Caco-2 (cell line): Measurements from ENCODE around the gene AMPD2. TPM values are rescaled to one million over a fixed set of nuclear protein-coding genes. Genes with fewer than 3 reads are reported as not detected.
"Not testable (repeated sequence)": the region's sequence is repeated elsewhere in the genome, so short reads cannot be mapped to it uniquely, and the experiment has no call there.

ENCODE experiments used
- BruUV-seq: library from RNA; stranded (reverse); fragments of 400-500 nt; replicated peaks from 2 replicates; lab custom pipeline; 2021; lab: Mats Ljungman, UMichigan
- CTCF ChIA-PET: fragments of 300-600 bp; sonication (Branson Sonifier 250); formaldehyde crosslinking; loops from one replicate; lab custom pipeline; 2022; ENCODE audit warnings: antibody characterized with exemption; lab: Charles Lee
- POLR2A ChIA-PET: fragments of 300-600 bp; sonication (Branson Sonifier 250); formaldehyde crosslinking; loops from one replicate; lab custom pipeline; 2022; ENCODE audit warnings: antibody characterized with exemption; lab: Charles Lee
- DNase-seq, 2 experiments: peaks; one replicate each; pipeline versions ENCODE4 v3.0.0 to v3.0.0-alpha.2; 2020 to 2022
- H3K27me3 ChIP-seq: replicated peaks from 2 replicates; pipeline ENCODE4 v1.6.0; 2011; ENCODE audit warnings: low read length; ENCODE audit not compliant: control insufficient read depth, insufficient read depth
- H3K36me3 ChIP-seq: 2 replicates; pipeline ENCODE4 v1.5.1; 2011; ENCODE audit warnings: low read length; ENCODE audit not compliant: control insufficient read depth, insufficient read depth
- H3K4me1 ChIP-seq: fragments of 250-450 bp; sonication (Bioruptor Pico); 2 replicates; pipeline ENCODE4 v1.5.1; 2020; ENCODE audit warnings: mild to moderate bottlenecking
- H3K4me3 ChIP-seq: 2 replicates; pipeline ENCODE4 v1.5.1; 2011; ENCODE audit warnings: low read depth, mild to moderate bottlenecking, control low read depth, low read length
- H3K9me3 ChIP-seq: fragments of 250-450 bp; sonication (Bioruptor Pico); 2 replicates; pipeline ENCODE4 v1.5.1; 2020; ENCODE audit warnings: mild to moderate bottlenecking, moderate library complexity
- H3K27ac Mint-ChIP-seq: one replicate; pipeline ENCODE4 v1.8.0; 2022; ENCODE audit warnings: mixed read lengths; ENCODE audit not compliant: unreplicated experiment
- H3K27me3 Mint-ChIP-seq: one replicate; pipeline ENCODE4 v1.8.0; 2022; ENCODE audit warnings: mixed read lengths; ENCODE audit not compliant: insufficient read depth, unreplicated experiment
- H3K36me3 Mint-ChIP-seq: one replicate; pipeline ENCODE4 v1.8.0; 2022; ENCODE audit warnings: mild to moderate bottlenecking, mixed read lengths; ENCODE audit not compliant: insufficient read depth, unreplicated experiment
- H3K4me1 Mint-ChIP-seq: one replicate; pipeline ENCODE4 v1.8.0; 2022; ENCODE audit warnings: low read depth, mixed read lengths; ENCODE audit not compliant: unreplicated experiment
- H3K4me3 Mint-ChIP-seq: one replicate; pipeline ENCODE4 v1.8.0; 2022; ENCODE audit warnings: mild to moderate bottlenecking, moderate library complexity, mixed read lengths; ENCODE audit not compliant: unreplicated experiment
- H3K9me3 Mint-ChIP-seq: one replicate; pipeline ENCODE4 v1.8.0; 2022; ENCODE audit warnings: mixed read lengths; ENCODE audit not compliant: unreplicated experiment
- CTCF ChIP-seq, 2 experiments: fragments of 200-600 bp in 1 of 2; IDR thresholded peaks; 1 replicate in 1 of 2; 2 replicates in 1 of 2; pipeline versions ENCODE4 v1.5.1 to v1.8.0; 2011 to 2022; ENCODE audit warnings: antibody characterized with exemption in 1 of 2, control low read depth in 1 of 2, inconsistent platforms in 1 of 2, low read depth in 1 of 2, low read length in 1 of 2, mild to moderate bottlenecking in 1 of 2, moderate library complexity in 1 of 2; ENCODE audit not compliant: insufficient read depth in 1 of 2, severe bottlenecking in 1 of 2, unreplicated experiment in 1 of 2
- intact Hi-C: fragments of 100-400 bp; cut with micrococcal nuclease; formaldehyde crosslinking; loops from one replicate; pipeline ENCODE4 v1.10.0; 2022; ENCODE audit not compliant: unreplicated experiment
- total RNA-seq: library from RNA; stranded (reverse); gene quantifications from 2 replicates; pipeline ENCODE4 v1.2.3, GENCODE V29; 2022

Gene AMPD2
- total RNA-seq, 1 experiment from 2014 or later: 40.3 TPM

GRCh38 chr1:109671067-109671466 is 51.4 kb downstream of the AMPD2 start:
- ChIA-PET CTCF (interaction anchor here (1.0 kb wide), 1 partner anchor 47 kb away, joined by 3 read pairs; no protein-coding TSS in a partner anchor), POLR2A (no interaction called here)
- no peak for TF ChIP-seq CTCF (IDR thresholded peaks at IDR 0.05; ENCODE audit: insufficient read depth in 1 of 2, low read depth in 1 of 2, low read length in 1 of 2, severe bottlenecking in 1 of 2, unreplicated experiment in 1 of 2)
- Mint-ChIP-seq H3K27ac (no peak overlapping the region), H3K4me3 (no peak overlapping the region), H3K9me3 (no peaks in the 10 kb centered on the region), H3K36me3 (no peaks in the 10 kb centered on the region), H3K4me1 (no peaks in the 10 kb centered on the region), H3K27me3 (no peaks in the 10 kb centered on the region)
- Histone ChIP-seq H3K4me1 (no peaks in the 10 kb centered on the region), H3K27me3 (no peaks in the 10 kb centered on the region), H3K4me3 (no peak overlapping the region), H3K36me3 (no peaks in the 10 kb centered on the region), H3K9me3 (no peaks in the 10 kb centered on the region)
- BruUV-seq: no TSS peak
- DNase-seq: no peak
- intact Hi-C loops: no loop called here

GRCh38 chr1:109673861-109674260 is 54.2 kb downstream of the AMPD2 start:
- BruUV-seq, CTCF ChIA-PET, POLR2A ChIA-PET, DNase-seq, H3K27me3 ChIP-seq, H3K4me3 Mint-ChIP-seq, H3K4me1 Mint-ChIP-seq, H3K27ac Mint-ChIP-seq, H3K27me3 Mint-ChIP-seq, intact Hi-C loops, H3K36me3 Mint-ChIP-seq, H3K9me3 Mint-ChIP-seq, H3K4me1 ChIP-seq, H3K9me3 ChIP-seq, H3K36me3 ChIP-seq, H3K4me3 ChIP-seq: not testable (repeated sequence)

- intact Hi-C loops, POLR2A ChIA-PET, H3K4me1 Mint-ChIP-seq: not testable (repeated sequence)
Measured at GRCh38 chr1:109676683-109677381, 57.2 kb downstream of the AMPD2 start.

GRCh38 chr1:109677459-109677858 is 57.8 kb downstream of the AMPD2 start:
- no TSS peak for BruUV-seq
- no peaks in the 10 kb centered on the region for H3K9me3 ChIP-seq
- Mint-ChIP-seq H3K27me3 (no peaks in the 10 kb centered on the region), H3K4me1 (no peaks in the 10 kb centered on the region), H3K36me3 (no peaks in the 10 kb centered on the region), H3K9me3 (no peaks in the 10 kb centered on the region), H3K27ac (no peak overlapping the region), H3K4me3 (no peak overlapping the region)
- no peak for TF ChIP-seq CTCF (IDR thresholded peaks at IDR 0.05; ENCODE audit: insufficient read depth in 1 of 2, low read depth in 1 of 2, low read length in 1 of 2, severe bottlenecking in 1 of 2, unreplicated experiment in 1 of 2)
- intact Hi-C loops: no loop called here
- no peaks in the 10 kb centered on the region for H3K27me3 ChIP-seq
- H3K4me1 ChIP-seq: no peaks in the 10 kb centered on the region
- POLR2A ChIA-PET: no interaction called here
- no peaks in the 10 kb centered on the region for H3K36me3 ChIP-seq
- CTCF ChIA-PET: no interaction called here
- H3K4me3 ChIP-seq: no peak overlapping the region
- no peak for DNase-seq

More at GRCh38 chr1:109676683-109677381, 57.2 kb downstream of the AMPD2 start:
- H3K4me3 ChIP-seq, CTCF ChIA-PET, H3K36me3 ChIP-seq, H3K27me3 Mint-ChIP-seq, H3K36me3 Mint-ChIP-seq, H3K27me3 ChIP-seq, H3K4me3 Mint-ChIP-seq, H3K4me1 ChIP-seq, H3K9me3 ChIP-seq, DNase-seq, H3K9me3 Mint-ChIP-seq, H3K27ac Mint-ChIP-seq, BruUV-seq: not testable (repeated sequence)

GRCh38 chr1:109678637-109679036 is 59.0 kb downstream of the AMPD2 start:
- H3K27me3 ChIP-seq, BruUV-seq, H3K4me1 ChIP-seq, intact Hi-C loops, H3K4me3 Mint-ChIP-seq, H3K4me1 Mint-ChIP-seq, H3K27ac Mint-ChIP-seq, DNase-seq, H3K9me3 Mint-ChIP-seq, H3K27me3 Mint-ChIP-seq, POLR2A ChIA-PET, H3K36me3 Mint-ChIP-seq, CTCF ChIA-PET, H3K36me3 ChIP-seq, H3K9me3 ChIP-seq, H3K4me3 ChIP-seq: not testable (repeated sequence)
